Measurements from ENCODE around the gene SH3GL2.

Gene SH3GL2

GRCh38 chr9:17630531-17630949, 51.7 kb downstream of the SH3GL2 start:
- Histone ChIP-seq H3K4me3 (replicated peaks; ENCODE audit: low read depth, low read length) (no peak overlapping the region), H3K36me3 (ENCODE audit: control insufficient read depth, insufficient read depth, low read length) (no peaks in the 10 kb centered on the region), H3K27me3 (replicated peaks; ENCODE audit: control insufficient read depth, insufficient read depth, low read length) (no peaks in the 10 kb centered on the region)
- TF ChIP-seq CTCF (IDR thresholded peaks at IDR 0.05; ENCODE audit: insufficient read depth, low read length, poor library complexity, severe bottlenecking) = no peak
- DNase-seq (ENCODE audit: extremely low read depth, insufficient read length) = no peak

DNA sequence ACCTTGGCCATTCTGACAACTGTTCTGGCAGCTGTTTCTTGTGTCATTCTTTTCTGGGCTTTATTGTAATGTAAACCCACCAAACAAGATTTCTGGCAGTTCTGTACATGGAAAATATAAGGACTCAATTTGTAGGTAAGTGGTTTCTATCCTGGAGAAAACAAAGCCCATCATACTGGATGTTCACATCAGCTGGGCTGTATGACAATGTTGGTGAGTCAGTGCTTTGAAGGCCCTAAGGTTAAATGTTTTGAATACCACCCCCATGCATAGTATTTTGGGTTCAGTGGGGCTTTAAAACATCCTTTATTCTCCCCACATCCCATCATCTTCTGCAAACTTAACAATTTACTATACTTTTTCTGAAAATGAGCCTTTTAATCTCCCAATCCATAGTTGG, 52.5 kb downstream of the SH3GL2 start:
- DNase-seq (ENCODE audit: extremely low read depth, insufficient read length) = no peak
- Histone ChIP-seq H3K36me3 (ENCODE audit: control insufficient read depth, insufficient read depth, low read length) (no peaks in the 10 kb centered on the region), H3K4me3 (replicated peaks; ENCODE audit: low read depth, low read length) (no peak overlapping the region), H3K27me3 (replicated peaks; ENCODE audit: control insufficient read depth, insufficient read depth, low read length) (no peaks in the 10 kb centered on the region)
- TF ChIP-seq CTCF (IDR thresholded peaks at IDR 0.05; ENCODE audit: insufficient read depth, low read length, poor library complexity, severe bottlenecking) = no peak

- Histone ChIP-seq H3K36me3 (ENCODE audit: control insufficient read depth, insufficient read depth, low read length) (no peaks in the 10 kb centered on the region), H3K4me3 (replicated peaks; ENCODE audit: low read depth, low read length) (no peak overlapping the region), H3K27me3 (replicated peaks; ENCODE audit: control insufficient read depth, insufficient read depth, low read length) (no peaks in the 10 kb centered on the region)
- no peak for TF ChIP-seq CTCF (IDR thresholded peaks at IDR 0.05; ENCODE audit: insufficient read depth, low read length, poor library complexity, severe bottlenecking)
- no peak for DNase-seq (ENCODE audit: extremely low read depth, insufficient read length)
Measured at GRCh38 chr9:17632994-17633393, 54.1 kb downstream of the SH3GL2 start.

GRCh38 chr9:17635115-17635890, 56.4 kb downstream of the SH3GL2 start:
- H3K4me3 ChIP-seq (replicated peaks; ENCODE audit: low read depth, low read length) = no peak overlapping the region
- DNase-seq (ENCODE audit: extremely low read depth, insufficient read length) = no peak
- TF ChIP-seq CTCF (IDR thresholded peaks at IDR 0.05; ENCODE audit: insufficient read depth, low read length, poor library complexity, severe bottlenecking) = no peak
- H3K27me3 ChIP-seq (replicated peaks; ENCODE audit: control insufficient read depth, insufficient read depth, low read length) = no peaks in the 10 kb centered on the region
- no peaks in the 10 kb centered on the region for H3K36me3 ChIP-seq (ENCODE audit: control insufficient read depth, insufficient read depth, low read length)

- no peak overlapping the region for H3K4me3 ChIP-seq (replicated peaks; ENCODE audit: low read depth, low read length)
- no peak for DNase-seq (ENCODE audit: extremely low read depth, insufficient read length)
- no peak for TF ChIP-seq CTCF (IDR thresholded peaks at IDR 0.05; ENCODE audit: insufficient read depth, low read length, poor library complexity, severe bottlenecking)
Measured at GRCh38 chr9:17636349-17636748, 57.5 kb downstream of the SH3GL2 start.

More at GRCh38 chr9:17636349-17636748, 57.5 kb downstream of the SH3GL2 start:
- Histone ChIP-seq H3K36me3 (ENCODE audit: control insufficient read depth, insufficient read depth, low read length) (no peaks in the 10 kb centered on the region), H3K27me3 (replicated peaks; ENCODE audit: control insufficient read depth, insufficient read depth, low read length) (no peaks in the 10 kb centered on the region)

Data from GM06990 (cell line).